Effector CD4-positive, alpha-beta T cell (primary cell): ENCODE results near the gene STAB1.

Experiments used
- DNase-seq: peaks from one replicate; pipeline ENCODE4 v3.0.0-alpha.2; 2020

The STAB1 gene

GRCh38 chr3:52507359-52507758 lies 12.2 kb downstream of the STAB1 start:
- no peak for DNase-seq

- no peak for DNase-seq
These were observed 14.7 kb downstream of the STAB1 start for GRCh38 chr3:52509753-52510328.

DNA sequence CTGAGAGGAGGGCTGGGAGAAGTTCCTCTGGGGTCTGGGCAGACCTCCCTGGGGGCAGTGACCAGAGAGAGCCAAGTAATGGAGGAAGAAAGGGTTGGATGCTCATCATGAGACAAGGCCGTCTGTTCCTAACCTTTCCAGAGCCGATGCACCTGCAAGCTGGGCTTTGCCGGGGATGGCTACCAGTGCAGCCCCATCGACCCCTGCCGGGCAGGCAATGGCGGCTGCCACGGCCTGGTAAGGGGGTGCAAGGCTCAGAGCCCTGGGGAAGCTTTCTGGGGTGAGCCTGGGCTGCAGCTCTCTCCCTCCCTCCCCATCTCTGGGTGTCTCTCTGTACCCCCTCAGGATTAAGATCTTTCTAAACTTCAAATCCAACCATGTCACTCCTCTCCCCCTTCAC lies 16.4 kb downstream of the STAB1 start:
- no peak for DNase-seq

DNA sequence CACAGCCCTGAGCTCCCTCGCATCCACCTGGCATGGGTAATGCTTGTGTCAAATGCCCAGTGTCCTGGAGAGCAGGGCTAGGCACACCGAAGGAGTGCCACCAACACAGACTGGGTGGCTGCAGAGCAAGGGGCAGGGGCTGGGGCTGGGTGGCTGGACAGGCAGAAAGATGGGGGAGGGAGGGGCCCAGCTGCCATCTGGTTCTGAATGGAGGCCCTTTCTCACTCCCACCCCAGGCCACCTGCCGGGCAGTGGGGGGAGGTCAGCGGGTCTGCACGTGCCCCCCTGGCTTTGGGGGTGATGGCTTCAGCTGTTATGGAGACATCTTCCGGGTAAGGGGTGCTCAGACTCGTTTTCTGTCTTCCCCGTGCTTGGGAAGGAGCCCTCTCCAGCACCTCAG lies 17.0 kb downstream of the STAB1 start:
- no peak for DNase-seq

DNA sequence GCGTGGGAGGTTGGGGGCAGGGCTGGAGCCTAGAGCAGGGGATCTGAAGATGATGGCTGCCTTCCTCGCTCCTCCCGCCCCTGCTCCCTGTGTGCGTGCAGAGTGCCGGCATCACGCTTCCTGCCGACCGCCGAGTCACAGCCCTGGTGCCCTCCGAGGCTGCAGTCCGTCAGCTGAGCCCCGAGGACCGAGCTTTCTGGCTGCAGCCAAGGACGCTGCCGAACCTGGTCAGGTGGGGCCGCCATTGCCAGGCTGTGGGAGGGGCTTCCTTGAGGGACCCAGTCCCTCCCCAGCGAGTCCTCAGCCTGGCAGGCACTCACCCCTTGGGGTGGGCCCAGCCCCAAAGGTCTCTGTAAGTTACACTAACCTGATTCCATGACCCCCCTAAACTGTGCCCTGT lies 17.6 kb downstream of the STAB1 start:
- no peak for DNase-seq

DNA sequence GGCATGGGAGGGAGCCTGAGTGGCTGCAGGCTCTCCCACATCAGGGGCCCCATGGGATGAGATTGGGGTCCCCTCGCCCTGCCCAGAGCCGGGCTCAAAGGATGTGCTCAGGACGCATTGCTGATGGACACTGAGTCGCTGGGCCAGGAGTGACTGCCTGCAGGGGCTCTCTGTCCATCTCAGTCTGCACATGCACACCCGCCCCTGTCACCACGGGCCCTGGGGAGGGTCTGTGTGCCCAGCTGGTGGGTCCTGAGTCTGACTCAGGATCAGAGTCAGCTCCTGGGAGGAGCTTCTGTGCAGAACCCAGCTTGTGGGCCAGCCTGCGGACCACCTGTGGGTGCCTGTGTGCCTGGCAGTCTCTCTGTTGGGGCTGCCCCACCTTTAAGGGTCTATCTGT lies 18.1 kb downstream of the STAB1 start:
- no peak for DNase-seq

DNA sequence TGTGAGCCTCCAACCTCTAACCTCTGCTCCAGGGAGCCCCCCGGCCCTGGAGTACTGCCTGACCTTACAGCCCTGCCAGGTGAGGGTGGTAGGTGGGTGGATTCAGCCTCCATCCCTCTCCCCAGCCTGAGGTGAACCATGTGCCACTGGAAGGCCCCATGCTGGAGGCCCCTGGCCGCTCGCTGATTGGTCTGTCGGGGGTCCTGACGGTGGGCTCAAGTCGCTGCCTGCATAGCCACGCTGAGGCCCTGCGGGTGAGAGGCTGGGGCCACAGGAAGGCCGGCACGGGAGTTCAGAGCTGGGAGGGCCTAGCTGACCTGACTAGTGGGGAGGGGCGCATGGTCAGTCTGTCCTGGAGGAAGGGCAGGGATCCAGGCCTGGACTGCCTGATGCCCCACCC lies 19.4 kb downstream of the STAB1 start:
- DNase-seq: no peak

GRCh38 chr3:52515192-52515591 lies 20.1 kb downstream of the STAB1 start:
- DNase-seq: no peak

DNA sequence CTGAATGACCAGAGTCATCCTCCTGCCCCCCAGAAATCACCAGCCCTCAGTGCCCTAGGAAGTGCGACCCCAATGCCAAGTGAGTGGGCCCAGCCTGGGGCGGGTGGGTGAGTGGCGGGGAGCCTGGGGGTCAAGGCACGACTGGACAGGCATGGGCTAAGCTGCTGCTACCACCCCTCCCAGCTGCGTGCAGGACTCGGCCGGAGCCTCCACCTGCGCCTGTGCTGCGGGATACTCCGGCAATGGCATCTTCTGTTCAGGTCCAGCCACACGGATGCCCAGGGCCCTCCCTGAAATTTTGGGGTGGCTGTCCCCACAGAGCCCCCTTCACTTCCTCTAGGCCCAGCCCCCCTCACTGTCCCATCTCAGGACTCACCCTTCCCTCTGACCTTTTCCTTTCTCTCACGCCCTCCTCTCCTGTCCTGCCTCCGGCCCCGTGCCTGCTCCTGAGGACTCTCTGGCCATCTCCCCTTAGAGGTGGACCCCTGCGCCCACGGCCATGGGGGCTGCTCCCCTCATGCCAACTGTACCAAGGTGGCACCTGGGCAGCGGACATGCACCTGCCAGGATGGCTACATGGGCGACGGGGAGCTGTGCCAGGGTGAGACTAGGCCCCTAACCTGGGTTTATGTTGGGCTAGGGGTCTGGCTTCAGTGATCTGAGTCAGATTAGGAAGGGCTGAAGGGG lies 21.5 kb downstream of the STAB1 start:
- no peak for DNase-seq

DNA sequence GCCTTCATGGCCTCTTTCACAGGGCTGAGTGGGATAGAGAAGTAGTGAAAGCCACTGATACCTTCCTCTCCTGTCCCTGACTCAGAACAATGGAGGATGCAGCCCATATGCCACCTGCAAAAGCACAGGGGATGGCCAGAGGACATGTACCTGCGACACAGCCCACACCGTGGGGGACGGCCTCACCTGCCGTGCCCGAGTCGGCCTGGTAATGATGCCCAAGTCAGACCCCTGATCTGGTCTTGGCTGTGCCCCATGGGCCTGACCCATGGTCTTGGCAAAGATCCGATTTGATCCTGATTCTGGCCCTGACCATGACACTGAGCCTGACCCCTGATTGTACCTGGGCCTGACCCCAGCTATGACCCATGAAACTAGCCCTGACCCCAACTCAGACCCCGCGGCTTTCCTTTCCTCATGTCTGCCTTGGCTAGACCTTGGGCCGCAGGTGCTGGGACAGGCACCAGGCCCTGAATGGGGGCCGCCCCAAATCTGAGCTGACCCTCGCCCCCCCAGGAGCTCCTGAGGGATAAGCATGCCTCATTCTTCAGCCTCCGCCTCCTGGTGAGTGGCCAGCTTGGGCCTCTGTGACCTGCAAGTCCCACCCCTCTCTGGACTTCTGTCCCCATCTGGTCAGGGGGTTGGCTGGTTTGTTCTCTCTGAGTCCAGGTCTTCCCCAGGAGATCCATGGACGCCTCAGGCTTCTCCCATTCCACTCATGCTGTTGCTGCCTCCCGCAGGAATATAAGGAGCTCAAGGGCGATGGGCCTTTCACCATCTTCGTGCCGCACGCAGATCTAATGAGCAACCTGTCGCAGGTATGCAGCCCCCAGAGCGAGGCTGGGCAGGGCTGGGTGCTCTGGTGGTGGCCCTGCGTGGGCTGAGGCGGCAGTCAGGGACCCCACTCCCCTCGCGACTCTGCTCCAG lies 22.9 kb downstream of the STAB1 start:
- DNase-seq: no peak

DNA sequence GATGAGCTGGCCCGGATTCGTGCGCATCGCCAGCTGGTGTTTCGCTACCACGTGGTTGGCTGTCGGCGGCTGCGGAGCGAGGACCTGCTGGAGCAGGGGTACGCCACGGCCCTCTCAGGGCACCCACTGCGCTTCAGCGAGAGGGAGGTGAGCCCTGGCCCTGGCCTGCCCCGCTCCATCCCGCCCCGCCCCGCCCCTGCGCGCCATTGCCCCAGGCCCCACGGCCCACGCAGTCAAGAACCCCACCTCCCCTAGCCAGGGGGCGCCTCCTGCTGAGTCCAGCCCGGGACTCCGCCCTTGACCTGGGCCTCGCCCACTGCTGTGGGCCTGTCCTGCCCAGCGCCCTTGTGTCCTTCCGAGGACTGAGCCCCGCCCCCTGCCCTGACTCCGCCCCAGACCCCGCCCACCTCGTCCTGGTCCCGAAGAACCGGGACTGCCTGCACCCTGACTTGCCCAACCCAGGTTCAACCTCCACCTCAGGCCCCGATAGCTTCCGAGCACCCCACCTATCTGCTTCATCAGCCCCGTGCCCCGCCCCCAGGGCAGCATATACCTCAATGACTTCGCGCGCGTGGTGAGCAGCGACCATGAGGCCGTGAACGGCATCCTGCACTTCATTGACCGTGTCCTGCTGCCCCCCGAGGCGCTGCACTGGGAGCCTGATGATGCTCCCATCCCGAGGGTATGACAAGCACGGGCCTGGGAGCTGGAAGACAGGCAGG lies 23.7 kb downstream of the STAB1 start:
- no peak for DNase-seq

GRCh38 chr3:52519445-52520140 lies 24.5 kb downstream of the STAB1 start:
- no peak for DNase-seq

DNA sequence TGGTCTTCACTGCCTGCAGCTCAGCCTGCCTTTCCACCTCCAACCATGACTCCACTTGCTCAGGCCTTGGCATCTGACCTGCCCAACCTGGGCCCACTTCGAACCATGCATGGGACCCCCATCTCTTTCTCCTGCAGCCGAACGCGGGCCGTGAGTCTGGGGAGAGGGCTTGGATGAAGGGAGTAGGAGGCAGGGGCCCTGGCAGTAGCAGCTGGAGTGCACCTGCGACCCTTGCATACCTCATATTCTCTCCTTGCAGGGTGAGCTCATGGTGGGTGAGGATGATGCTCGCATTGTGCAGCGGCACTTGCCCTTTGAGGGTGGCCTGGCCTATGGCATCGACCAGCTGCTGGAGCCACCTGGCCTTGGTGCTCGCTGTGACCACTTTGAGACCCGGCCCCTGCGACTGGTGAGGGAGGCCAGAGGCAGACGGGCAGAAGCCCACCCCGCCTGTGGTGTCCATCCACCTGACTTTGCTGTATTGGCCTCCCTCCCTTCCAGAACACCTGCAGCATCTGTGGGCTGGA lies 25.1 kb downstream of the STAB1 start:
- no peak for DNase-seq

DNA sequence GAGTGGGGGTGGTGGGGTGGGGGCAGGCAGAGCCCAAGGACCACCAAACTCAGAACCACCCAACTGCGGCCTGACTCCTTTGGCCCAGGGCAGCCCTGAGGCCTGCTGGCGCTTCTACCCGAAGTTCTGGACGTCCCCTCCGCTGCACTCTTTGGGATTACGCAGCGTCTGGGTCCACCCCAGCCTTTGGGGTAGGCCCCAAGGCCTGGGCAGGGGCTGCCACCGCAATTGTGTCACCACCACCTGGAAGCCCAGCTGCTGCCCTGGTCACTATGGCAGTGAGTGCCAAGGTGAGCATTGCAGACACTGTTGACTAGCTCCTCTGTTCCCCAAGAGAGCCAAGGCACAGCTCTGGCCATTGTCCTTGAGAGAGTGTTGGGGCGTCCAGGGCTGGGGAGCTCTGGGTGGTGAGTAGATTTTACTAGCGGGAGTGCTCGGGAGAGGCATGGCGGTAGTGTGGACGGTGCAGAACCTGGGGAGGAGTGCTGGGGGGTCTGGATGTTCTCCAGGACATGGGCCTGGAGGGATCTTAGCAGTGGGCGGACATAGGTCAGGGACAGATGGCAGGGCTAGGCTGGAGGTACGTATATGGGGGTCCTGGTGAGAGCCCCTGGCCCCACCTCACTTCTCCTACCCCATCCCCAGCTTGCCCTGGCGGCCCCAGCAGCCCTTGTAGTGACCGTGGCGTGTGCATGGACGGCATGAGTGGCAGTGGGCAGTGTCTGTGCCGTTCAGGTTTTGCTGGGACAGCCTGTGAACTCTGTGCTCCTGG lies 25.8 kb downstream of the STAB1 start:
- DNase-seq: no peak

GRCh38 chr3:52521488-52521824 lies 26.3 kb downstream of the STAB1 start:
- no peak for DNase-seq

- DNase-seq: no peak
These were observed 26.9 kb downstream of the STAB1 start for GRCh38 chr3:52521881-52522650.

DNA sequence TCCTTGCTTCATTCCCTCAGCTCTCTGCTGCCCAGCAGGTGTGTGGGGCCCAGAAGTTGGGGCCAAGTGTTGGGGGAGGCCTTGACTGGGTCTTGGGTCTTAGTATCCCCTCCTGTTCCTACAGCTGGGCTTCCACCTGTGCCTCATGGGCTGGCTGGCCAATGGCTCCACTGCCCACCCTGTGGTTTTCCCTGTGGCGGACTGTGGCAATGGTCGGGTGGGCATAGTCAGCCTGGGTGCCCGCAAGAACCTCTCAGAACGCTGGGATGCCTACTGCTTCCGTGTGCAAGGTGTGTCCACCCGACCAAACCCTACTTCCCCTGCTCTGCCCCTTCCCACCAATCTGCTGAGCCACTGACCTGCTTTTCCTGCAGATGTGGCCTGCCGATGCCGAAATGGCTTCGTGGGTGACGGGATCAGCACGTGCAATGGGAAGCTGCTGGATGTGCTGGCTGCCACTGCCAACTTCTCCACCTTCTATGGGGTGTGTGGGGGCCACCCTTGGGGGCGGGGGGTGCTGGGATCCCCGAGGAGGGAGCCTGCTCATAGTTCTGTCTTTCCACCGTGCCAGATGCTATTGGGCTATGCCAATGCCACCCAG lies 27.6 kb downstream of the STAB1 start:
- DNase-seq: no peak

DNA sequence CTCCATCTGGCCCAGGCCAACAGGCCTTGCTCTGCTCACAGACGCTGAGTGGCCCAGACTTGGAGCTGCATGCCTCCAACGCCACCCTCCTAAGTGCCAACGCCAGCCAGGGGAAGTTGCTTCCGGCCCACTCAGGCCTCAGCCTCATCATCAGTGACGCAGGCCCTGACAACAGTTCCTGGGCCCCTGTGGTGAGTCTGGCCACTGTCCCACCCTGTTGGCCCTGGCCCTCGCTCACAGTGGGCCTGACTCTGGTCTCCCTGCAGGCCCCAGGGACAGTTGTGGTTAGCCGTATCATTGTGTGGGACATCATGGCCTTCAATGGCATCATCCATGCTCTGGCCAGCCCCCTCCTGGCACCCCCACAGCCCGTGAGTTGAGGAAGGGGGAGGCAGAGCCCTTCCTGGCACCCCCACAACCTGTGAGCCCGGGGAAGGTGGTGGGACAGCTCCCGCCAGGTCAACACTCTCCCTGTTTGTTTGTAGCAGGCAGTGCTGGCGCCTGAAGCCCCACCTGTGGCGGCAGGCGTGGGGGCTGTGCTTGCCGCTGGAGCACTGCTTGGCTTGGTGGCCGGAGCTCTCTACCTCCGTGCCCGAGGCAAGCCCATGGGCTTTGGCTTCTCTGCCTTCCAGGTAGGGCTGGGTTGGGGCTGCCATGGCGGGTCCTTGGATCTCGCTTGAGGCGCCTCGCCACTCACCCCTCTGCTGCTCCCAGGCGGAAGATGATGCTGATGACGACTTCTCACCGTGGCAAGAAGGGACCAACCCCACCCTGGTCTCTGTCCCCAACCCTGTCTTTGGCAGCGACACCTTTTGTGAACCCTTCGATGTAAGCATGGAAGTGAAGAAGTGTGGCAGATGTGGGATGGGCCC lies 28.5 kb downstream of the STAB1 start:
- no peak for DNase-seq

DNA sequence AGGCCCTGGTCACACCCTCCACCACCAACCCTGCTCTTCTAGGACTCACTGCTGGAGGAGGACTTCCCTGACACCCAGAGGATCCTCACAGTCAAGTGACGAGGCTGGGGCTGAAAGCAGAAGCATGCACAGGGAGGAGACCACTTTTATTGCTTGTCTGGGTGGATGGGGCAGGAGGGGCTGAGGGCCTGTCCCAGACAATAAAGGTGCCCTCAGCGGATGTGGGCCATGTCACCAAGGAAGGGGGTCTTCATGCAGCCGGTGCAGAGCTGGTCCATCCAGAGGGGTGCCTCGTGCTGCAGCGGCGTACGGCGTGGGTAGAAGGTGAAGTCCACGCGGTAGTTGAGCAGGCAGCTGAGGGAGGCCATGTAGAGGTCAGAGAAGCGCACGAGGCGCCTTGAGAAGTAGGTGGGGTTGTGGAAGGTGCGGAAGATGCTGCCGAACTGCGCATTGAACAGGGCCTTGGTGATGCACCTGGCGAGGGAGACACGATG lies 29.2 kb downstream of the STAB1 start:
- DNase-seq: no peak
